Measurements from ENCODE around the gene PHF19.

Gene PHF19

GRCh38 chr9:120876842-120877240 is at the start of gene PHF19:
Gene PHF19 (minus strand): TSS chr9:120877188. CDS start chr9:120874741, 2,447 bp downstream.
- peak within 1 kb of the TSS; percentile 84 for H3K27ac ChIP-seq (ENCODE audit: low read depth, low read length)
- H3K4me3 ChIP-seq (ENCODE audit: low read depth, low read length) = peak within 1 kb of the TSS; percentile 71

GRCh38 chr9:120926397-120926928 is 49.5 kb upstream of the PHF19 start, which contains the start of gene TRAF1:
Gene TRAF1 (minus strand): TSS chr9:120926796. CDS start chr9:120926075, 721 bp downstream.
- Histone ChIP-seq H3K27ac (ENCODE audit: low read depth, low read length) (no peak within 1 kb of the TSS), H3K36me3 (ENCODE audit: control insufficient read depth, insufficient read depth, low read length) (no peaks in the 10 kb centered on the region), H3K4me3 (ENCODE audit: low read depth, low read length) (no peak within 1 kb of the TSS), H3K9me3 (ENCODE audit: control insufficient read depth, insufficient read depth, low read depth, low read length) (no peaks in the 10 kb centered on the region), H3K9ac (ENCODE audit: low read length) (no peak within 1 kb of the TSS), H3K27me3 (ENCODE audit: control insufficient read depth, insufficient read depth, low read length) (peaks cover 12% of the 10 kb centered on the region), H3K4me1 (ENCODE audit: control insufficient read depth, insufficient read depth, low read length) (peaks cover 38% of the 10 kb centered on the region)

More at GRCh38 chr9:120876842-120877240, at the start of gene PHF19:
- Histone ChIP-seq H3K9me3 (ENCODE audit: control insufficient read depth, insufficient read depth, low read depth, low read length) (no peaks in the 10 kb centered on the region), H3K4me1 (ENCODE audit: control insufficient read depth, insufficient read depth, low read length) (peaks cover 48% of the 10 kb centered on the region), H3K9ac (ENCODE audit: low read length) (peak within 1 kb of the TSS; percentile 85), H3K36me3 (ENCODE audit: control insufficient read depth, insufficient read depth, low read length) (peaks cover 12% of the 10 kb centered on the region; the same call in 1 of the 2 replicates), H3K27me3 (ENCODE audit: control insufficient read depth, insufficient read depth, low read length) (peaks cover 15% of the 10 kb centered on the region; the same call in 1 of the 2 replicates)

- no peak overlapping the region for H3K9ac ChIP-seq (ENCODE audit: low read length)
- H3K4me3 ChIP-seq (ENCODE audit: low read depth, low read length) = no peak overlapping the region
- no peak overlapping the region for H3K27ac ChIP-seq (ENCODE audit: low read depth, low read length)
- H3K4me1 ChIP-seq (ENCODE audit: control insufficient read depth, insufficient read depth, low read length) = peaks cover 41% of the 10 kb centered on the region
- peaks cover 12% of the 10 kb centered on the region for H3K27me3 ChIP-seq (ENCODE audit: control insufficient read depth, insufficient read depth, low read length)
- no peaks in the 10 kb centered on the region for H3K9me3 ChIP-seq (ENCODE audit: control insufficient read depth, insufficient read depth, low read depth, low read length)
- no peaks in the 10 kb centered on the region for H3K36me3 ChIP-seq (ENCODE audit: control insufficient read depth, insufficient read depth, low read length)
These were observed 48.8 kb upstream of the PHF19 start for GRCh38 chr9:120925535-120926396.

GRCh38 chr9:120924698-120925534 is 47.9 kb upstream of the PHF19 start:
- Histone ChIP-seq H3K9me3 (ENCODE audit: control insufficient read depth, insufficient read depth, low read depth, low read length) (no peaks in the 10 kb centered on the region), H3K9ac (ENCODE audit: low read length) (no peak overlapping the region), H3K4me1 (ENCODE audit: control insufficient read depth, insufficient read depth, low read length) (peaks cover 47% of the 10 kb centered on the region), H3K36me3 (ENCODE audit: control insufficient read depth, insufficient read depth, low read length) (no peaks in the 10 kb centered on the region), H3K27me3 (ENCODE audit: control insufficient read depth, insufficient read depth, low read length) (peaks cover 12% of the 10 kb centered on the region), H3K4me3 (ENCODE audit: low read depth, low read length) (no peak overlapping the region), H3K27ac (ENCODE audit: low read depth, low read length) (no peak overlapping the region)

GRCh38 chr9:120923620-120924328 is 46.8 kb upstream of the PHF19 start:
- no peaks in the 10 kb centered on the region for H3K36me3 ChIP-seq (ENCODE audit: control insufficient read depth, insufficient read depth, low read length)
- peaks cover 12% of the 10 kb centered on the region for H3K27me3 ChIP-seq (ENCODE audit: control insufficient read depth, insufficient read depth, low read length)
- peaks cover 44% of the 10 kb centered on the region for H3K4me1 ChIP-seq (ENCODE audit: control insufficient read depth, insufficient read depth, low read length)
- H3K9ac ChIP-seq (ENCODE audit: low read length) = no peak overlapping the region
- no peak overlapping the region for H3K27ac ChIP-seq (ENCODE audit: low read depth, low read length)
- no peaks in the 10 kb centered on the region for H3K9me3 ChIP-seq (ENCODE audit: control insufficient read depth, insufficient read depth, low read depth, low read length)
- no peak overlapping the region for H3K4me3 ChIP-seq (ENCODE audit: low read depth, low read length)

GRCh38 chr9:120922404-120923195 is 45.6 kb upstream of the PHF19 start:
- Histone ChIP-seq H3K36me3 (ENCODE audit: control insufficient read depth, insufficient read depth, low read length) (no peaks in the 10 kb centered on the region), H3K27me3 (ENCODE audit: control insufficient read depth, insufficient read depth, low read length) (peaks cover 2% of the 10 kb centered on the region), H3K27ac (ENCODE audit: low read depth, low read length) (no peak overlapping the region), H3K4me3 (ENCODE audit: low read depth, low read length) (no peak overlapping the region), H3K4me1 (ENCODE audit: control insufficient read depth, insufficient read depth, low read length) (peaks cover 38% of the 10 kb centered on the region), H3K9ac (ENCODE audit: low read length) (no peak overlapping the region), H3K9me3 (ENCODE audit: control insufficient read depth, insufficient read depth, low read depth, low read length) (no peaks in the 10 kb centered on the region)

- no peaks in the 10 kb centered on the region for H3K27me3 ChIP-seq (ENCODE audit: control insufficient read depth, insufficient read depth, low read length)
- H3K36me3 ChIP-seq (ENCODE audit: control insufficient read depth, insufficient read depth, low read length) = no peaks in the 10 kb centered on the region
- H3K9ac ChIP-seq (ENCODE audit: low read length) = no peak overlapping the region
- H3K4me3 ChIP-seq (ENCODE audit: low read depth, low read length) = no peak overlapping the region
- no peak overlapping the region for H3K27ac ChIP-seq (ENCODE audit: low read depth, low read length)
- peaks cover 38% of the 10 kb centered on the region for H3K4me1 ChIP-seq (ENCODE audit: control insufficient read depth, insufficient read depth, low read length)
- H3K9me3 ChIP-seq (ENCODE audit: control insufficient read depth, insufficient read depth, low read depth, low read length) = peaks cover 3% of the 10 kb centered on the region; the same call in 1 of the 2 replicates
These were observed 44.7 kb upstream of the PHF19 start for GRCh38 chr9:120921661-120922181.

- H3K27me3 ChIP-seq (ENCODE audit: control insufficient read depth, insufficient read depth, low read length) = no peaks in the 10 kb centered on the region
- no peak overlapping the region for H3K27ac ChIP-seq (ENCODE audit: low read depth, low read length)
- peaks cover 29% of the 10 kb centered on the region for H3K4me1 ChIP-seq (ENCODE audit: control insufficient read depth, insufficient read depth, low read length)
- no peak overlapping the region for H3K4me3 ChIP-seq (ENCODE audit: low read depth, low read length)
- H3K9me3 ChIP-seq (ENCODE audit: control insufficient read depth, insufficient read depth, low read depth, low read length) = peaks cover 3% of the 10 kb centered on the region; the same call in 1 of the 2 replicates
- no peak overlapping the region for H3K9ac ChIP-seq (ENCODE audit: low read length)
- H3K36me3 ChIP-seq (ENCODE audit: control insufficient read depth, insufficient read depth, low read length) = no peaks in the 10 kb centered on the region
These were observed 43.8 kb upstream of the PHF19 start for GRCh38 chr9:120920806-120921178.

GRCh38 chr9:120919843-120920805 is 43.1 kb upstream of the PHF19 start:
- Histone ChIP-seq H3K9me3 (ENCODE audit: control insufficient read depth, insufficient read depth, low read depth, low read length) (peaks cover 3% of the 10 kb centered on the region; the same call in 1 of the 2 replicates), H3K27me3 (ENCODE audit: control insufficient read depth, insufficient read depth, low read length) (no peaks in the 10 kb centered on the region), H3K27ac (ENCODE audit: low read depth, low read length) (no peak overlapping the region), H3K4me3 (ENCODE audit: low read depth, low read length) (no peak overlapping the region), H3K36me3 (ENCODE audit: control insufficient read depth, insufficient read depth, low read length) (no peaks in the 10 kb centered on the region), H3K9ac (ENCODE audit: low read length) (no peak overlapping the region), H3K4me1 (ENCODE audit: control insufficient read depth, insufficient read depth, low read length) (peaks cover 22% of the 10 kb centered on the region)
